Medulla oblongata (tissue), 1 donor: Measurements from ENCODE around the gene MEGF6.
"Not testable (repeated sequence)": the region's sequence is repeated elsewhere in the genome, so short reads cannot be mapped to it uniquely, and the experiment has no call there.

Experiments
- DNase-seq: peaks from one replicate; pipeline ENCODE4 v3.0.0-alpha.2; 2015; ENCODE audit errors: extremely low spot score

MEGF6 gene

GRCh38 chr1:3593334-3593733 is 18.0 kb downstream of the MEGF6 start:
- no peak for DNase-seq

GRCh38 chr1:3590951-3591865 is 20.1 kb downstream of the MEGF6 start:
- DNase-seq, result no peak

DNA sequence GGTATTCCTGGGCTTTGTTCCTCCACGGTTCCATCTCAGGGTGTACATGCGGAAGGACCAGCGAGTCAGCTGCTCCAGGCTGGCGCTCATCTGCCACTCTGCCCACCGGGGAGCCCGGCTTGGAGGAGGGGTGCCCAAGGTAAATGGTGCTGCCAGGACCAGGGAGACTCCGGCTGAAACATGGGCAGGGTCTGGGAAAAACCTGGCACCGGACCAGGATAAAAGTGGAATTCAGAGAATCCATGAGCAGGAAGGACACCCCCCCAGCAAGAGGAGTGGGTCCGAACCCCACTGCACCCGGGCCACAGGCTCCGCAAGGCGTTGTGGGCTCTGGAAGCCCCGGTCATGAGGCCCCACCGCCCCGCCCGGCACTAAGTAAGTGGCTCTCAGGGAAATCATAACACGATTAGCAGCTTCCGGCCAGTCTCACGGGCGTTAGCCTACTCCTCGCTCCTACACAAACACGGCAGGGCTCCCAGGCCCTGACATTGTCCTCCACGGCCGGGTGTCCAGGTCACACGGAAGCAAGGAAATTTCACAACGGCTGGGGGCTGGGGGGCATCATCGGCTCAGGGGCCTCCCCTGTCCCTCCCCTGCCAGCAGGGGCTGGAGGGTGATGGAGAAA is 21.1 kb downstream of the MEGF6 start:
- DNase-seq, result no peak

GRCh38 chr1:3588395-3588794 is 22.9 kb downstream of the MEGF6 start:
- no peak for DNase-seq

- DNase-seq, result no peak
Observed at GRCh38 chr1:3586986-3587759, 24.1 kb downstream of the MEGF6 start.

DNA sequence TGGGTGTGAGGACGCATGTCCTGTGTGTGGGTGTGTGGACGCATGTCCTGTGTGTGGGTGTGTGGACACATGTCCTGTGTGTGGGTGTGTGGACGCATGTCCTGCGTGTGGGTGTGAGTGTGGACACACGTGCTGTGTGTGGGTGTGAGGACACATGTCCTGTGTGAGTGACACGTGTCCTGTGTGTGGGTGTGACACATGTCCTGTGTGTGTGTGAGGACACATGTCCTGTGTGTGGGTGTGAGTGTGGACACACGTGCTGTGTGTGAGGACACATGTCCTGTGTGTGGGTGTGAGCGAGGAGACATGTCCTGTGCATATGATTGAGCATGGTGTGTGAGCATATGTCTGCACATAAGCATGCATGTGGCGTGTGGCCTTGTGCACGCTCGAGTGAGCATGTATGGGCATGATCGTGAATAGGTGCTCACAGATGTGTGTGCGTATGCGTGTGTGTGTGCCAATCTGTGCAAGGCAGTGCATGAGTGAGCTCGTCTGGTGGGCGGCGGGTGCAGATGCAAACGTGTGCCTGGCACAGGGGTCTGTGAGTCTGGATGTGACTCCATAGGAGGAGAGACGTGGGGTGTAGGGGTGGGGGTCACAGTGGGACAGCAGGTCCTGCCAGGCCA is 25.3 kb downstream of the MEGF6 start:
- DNase-seq, result no peak

GRCh38 chr1:3585353-3585868 is 25.9 kb downstream of the MEGF6 start:
- not testable (repeated sequence) for DNase-seq

GRCh38 chr1:3584915-3585314 is 26.4 kb downstream of the MEGF6 start:
- no peak for DNase-seq

DNA sequence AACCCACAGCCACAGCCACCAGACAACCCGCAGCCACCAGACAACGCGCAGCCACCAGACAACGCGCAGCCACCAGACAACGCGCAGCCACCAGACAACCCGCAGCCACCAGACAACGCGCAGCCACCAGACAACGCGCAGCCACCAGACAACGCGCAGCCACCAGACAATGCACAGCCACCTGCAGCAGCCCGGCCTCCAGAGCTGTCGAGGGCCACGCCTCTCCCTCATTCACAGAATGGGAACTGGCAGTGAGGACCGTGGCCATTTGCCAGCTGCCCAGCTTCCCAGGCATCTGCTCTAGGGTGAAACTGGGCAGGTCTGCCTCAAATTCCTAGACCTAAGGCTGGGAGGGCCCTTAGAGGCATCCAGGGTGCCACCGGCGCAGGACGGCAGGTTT is 27.6 kb downstream of the MEGF6 start:
- not testable (repeated sequence) for DNase-seq

- DNase-seq, result no peak
Observed at GRCh38 chr1:3581296-3582036, 29.8 kb downstream of the MEGF6 start.

DNA sequence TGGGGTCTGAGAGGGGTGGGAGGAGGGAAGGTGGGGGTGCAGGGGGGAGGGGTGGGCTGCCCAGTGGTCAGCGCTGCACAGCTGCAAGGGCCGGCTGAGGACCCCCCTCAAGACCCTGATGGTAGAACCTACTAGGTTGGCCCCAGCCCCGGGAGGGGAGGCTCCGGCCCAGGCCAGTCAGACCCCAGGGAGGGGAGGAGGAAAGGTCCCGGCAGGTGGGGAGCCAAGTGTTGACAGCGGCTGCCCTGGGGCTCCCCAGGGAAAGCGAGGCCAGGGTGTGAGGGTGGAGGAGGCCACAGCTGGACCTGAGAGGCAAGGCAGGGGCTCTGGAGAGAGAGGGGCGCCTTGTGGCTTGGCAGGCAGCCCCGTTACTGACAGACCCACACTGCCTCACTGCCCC is 31.1 kb downstream of the MEGF6 start:
- no peak for DNase-seq

GRCh38 chr1:3579626-3580025 is 31.7 kb downstream of the MEGF6 start:
- DNase-seq, result no peak

GRCh38 chr1:3578906-3579305 is 32.4 kb downstream of the MEGF6 start:
- no peak for DNase-seq

DNA sequence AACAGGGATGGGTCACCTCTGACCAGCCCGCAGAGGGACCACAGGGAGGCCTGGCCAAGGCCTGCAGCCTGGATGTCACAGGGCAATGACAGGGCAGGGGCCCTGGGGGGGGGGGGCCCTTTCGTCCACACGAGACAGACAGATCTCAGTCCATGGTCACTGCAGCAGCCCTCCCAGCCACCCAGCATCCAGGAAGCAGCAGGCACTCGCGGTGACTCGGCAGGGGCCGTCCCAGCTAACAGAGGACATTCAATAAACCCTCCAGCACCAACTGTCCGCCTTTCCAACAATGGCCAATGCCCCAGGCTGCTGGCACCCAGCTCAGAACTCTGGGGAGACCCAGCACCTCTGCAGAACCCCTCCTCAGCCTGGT is 32.9 kb downstream of the MEGF6 start:
- DNase-seq, result no peak

- DNase-seq, result no peak
Observed at GRCh38 chr1:3577711-3578432, 33.4 kb downstream of the MEGF6 start.

GRCh38 chr1:3577300-3577699 is 34.0 kb downstream of the MEGF6 start:
- no peak for DNase-seq

DNA sequence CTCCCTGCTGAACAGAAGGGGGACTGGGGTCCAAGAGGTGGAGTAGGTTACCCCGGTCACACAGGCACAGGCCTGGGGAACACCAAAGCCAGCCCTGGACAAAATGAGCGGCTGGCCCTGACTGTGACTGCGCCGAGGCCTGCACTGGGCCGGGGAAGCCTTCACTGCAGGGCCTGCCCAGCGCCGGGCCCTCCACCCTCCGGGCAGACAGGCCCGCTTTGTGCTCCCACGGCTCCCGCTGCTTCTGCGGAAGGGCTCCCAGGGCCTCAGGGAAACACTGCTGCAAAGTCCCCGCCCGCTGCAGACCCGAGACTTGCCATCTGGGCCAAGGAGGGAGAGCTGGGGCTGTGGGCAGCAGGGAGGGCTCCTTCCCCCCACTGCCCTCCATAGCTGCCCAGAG is 35.3 kb downstream of the MEGF6 start:
- DNase-seq, result no peak

DNA sequence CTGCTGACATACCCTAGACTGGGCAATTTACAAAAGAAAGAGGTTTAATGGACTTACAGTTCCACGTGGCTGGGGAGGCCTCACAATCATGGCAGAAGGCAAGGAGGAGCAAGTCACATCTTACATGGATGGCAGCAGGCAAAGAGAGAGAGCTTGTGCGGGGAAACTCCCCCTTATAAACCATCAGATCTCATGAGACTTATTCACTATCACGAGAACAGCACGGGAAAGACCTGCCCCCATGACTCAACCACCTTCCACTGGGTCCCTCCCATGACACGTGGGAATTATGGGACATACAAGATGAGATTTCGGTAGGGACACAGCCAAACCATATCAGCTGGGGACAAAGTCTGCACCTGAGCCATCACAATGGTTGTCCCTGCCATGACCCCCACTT is 35.8 kb downstream of the MEGF6 start:
- not testable (repeated sequence) for DNase-seq

- DNase-seq, result no peak
Observed at GRCh38 chr1:3573500-3573899, 37.8 kb downstream of the MEGF6 start.

DNA sequence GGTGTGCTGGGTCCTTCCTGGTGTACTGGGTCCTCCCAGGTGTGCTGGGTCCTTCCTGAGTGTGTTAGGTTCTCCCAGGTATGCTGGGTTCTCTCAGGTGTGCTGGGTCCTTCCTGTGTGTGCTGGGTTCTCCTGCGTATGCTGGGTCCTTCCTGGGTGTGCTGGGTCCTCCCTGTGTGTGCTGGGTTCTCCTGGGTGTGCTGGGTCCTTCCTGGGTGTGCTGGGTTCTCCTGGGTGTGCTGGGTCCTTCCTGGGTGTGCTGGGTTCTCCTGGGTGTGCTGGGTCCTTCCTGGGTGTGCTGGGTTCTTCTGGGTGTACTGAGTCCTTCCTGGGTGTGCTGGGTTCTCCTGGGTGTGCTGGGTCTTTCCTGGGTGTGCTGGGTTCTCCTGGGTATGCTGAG is 38.7 kb downstream of the MEGF6 start:
- DNase-seq, result not testable (repeated sequence)
